DND-41 (cell line): ENCODE data around the gene TBC1D10A.

Experiments
- EZH2 ChIP-seq: IDR thresholded peaks from 3 replicates; pipeline ENCODE4 v1.6.1; 2012; ENCODE audit warnings: borderline replicate concordance, low read depth, mild to moderate bottlenecking, moderate library complexity, low read length, inconsistent platforms; ENCODE audit not compliant: severe bottlenecking
- TF ChIP-seq, protein P1 (sequence below): IDR thresholded peaks from 2 replicates; pipeline ENCODE4 v1.5.1; 2012; ENCODE audit warnings: borderline replicate concordance, low read length, moderate library complexity, mild to moderate bottlenecking; ENCODE audit not compliant: poor library complexity, severe bottlenecking; ENCODE audit errors: extremely low read depth

DNA sequence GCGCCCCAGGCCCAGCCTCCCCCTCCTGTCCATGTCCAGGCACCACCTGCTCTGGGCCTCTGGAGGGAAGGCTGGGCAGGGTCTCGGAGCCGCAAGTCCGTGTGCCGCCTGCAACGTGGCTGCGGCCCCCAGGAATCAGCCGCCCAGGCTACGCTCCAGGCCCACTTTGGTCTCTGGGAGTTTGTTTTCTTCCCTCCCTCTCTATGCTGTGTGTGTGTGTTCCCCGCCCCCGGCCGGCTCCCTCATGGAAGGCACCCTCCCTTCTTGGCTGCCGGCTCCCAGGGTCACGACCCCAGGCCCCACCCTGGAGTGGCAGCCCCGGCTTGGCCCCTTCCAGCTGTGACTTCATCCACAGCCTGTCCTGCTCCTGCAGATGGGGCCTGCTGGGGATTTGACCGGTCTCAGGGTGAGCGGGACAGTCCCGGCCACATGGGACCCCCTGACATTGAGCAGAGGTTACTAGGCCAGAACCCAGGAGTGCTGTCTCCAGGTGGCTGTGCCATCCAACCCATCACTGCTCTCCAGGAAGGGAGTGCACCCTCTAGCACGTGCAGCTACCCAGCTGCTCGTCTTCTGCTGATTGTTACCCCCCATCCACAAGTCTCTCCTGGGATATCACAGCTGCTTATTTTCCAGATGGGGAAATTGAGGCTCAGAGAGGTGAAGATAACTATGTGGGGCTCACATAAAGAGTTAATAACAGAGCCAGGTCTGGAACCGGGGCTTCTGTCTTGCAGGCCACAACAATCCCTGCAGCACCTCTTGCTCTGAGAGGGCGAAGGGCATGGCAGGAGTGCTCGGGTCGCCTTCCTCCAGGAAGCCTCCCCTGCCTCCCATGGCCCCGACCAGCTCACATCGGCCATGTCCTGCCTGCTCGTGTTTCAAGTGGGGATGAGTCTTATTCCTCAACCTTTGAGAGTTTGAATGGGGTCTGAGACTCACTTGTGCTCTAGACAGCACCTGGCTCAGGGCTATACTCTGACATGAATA lies 77.4 kb downstream of the TBC1D10A start:
- TF ChIP-seq EZH2: no peak
- TF ChIP-seq, protein P1, sequence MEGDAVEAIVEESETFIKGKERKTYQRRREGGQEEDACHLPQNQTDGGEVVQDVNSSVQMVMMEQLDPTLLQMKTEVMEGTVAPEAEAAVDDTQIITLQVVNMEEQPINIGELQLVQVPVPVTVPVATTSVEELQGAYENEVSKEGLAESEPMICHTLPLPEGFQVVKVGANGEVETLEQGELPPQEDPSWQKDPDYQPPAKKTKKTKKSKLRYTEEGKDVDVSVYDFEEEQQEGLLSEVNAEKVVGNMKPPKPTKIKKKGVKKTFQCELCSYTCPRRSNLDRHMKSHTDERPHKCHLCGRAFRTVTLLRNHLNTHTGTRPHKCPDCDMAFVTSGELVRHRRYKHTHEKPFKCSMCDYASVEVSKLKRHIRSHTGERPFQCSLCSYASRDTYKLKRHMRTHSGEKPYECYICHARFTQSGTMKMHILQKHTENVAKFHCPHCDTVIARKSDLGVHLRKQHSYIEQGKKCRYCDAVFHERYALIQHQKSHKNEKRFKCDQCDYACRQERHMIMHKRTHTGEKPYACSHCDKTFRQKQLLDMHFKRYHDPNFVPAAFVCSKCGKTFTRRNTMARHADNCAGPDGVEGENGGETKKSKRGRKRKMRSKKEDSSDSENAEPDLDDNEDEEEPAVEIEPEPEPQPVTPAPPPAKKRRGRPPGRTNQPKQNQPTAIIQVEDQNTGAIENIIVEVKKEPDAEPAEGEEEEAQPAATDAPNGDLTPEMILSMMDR: no peak
